CD4-positive, alpha-beta memory T cell (primary cell): ENCODE data around the gene KNCN. TPM values are rescaled to one million over a fixed set of nuclear protein-coding genes. Genes with fewer than 3 reads are reported as not detected.
A peak's percentile ranks its signal among the peaks of the same experiment; 100 is the strongest.

Experiments used
- CTCF ChIA-PET: fragments of 350-600 bp; sonication (Branson Sonifier 250); formaldehyde crosslinking; loops from one replicate; lab custom pipeline; 2021; ENCODE audit warnings: inconsistent platforms; ENCODE audit not compliant: partially characterized antibody; lab: Charles Lee
- POLR2A ChIA-PET: fragments of 350-600 bp; sonication (Branson Sonifier 250); formaldehyde crosslinking; loops from one replicate; lab custom pipeline; 2021; ENCODE audit not compliant: partially characterized antibody; lab: Charles Lee
- DNase-seq, 5 donors: peaks; one replicate each; pipeline versions ENCODE4 v3.0.0 to v3.0.0-alpha.2; 2020 to 2022; ENCODE audit warnings: mixed read lengths in 1 of 5
- H3K27ac ChIP-seq: one replicate; pipeline ENCODE4 v1.7.0; 2013; ENCODE audit warnings: low read depth, low read length
- H3K27me3 ChIP-seq: 2 replicates; pipeline ENCODE4 v1.7.0; 2013; ENCODE audit warnings: mild to moderate bottlenecking, low read length, moderate library complexity; ENCODE audit not compliant: insufficient read depth
- H3K36me3 ChIP-seq: 2 replicates; pipeline ENCODE4 v1.7.0; 2013; ENCODE audit warnings: mild to moderate bottlenecking, low read length, moderate library complexity; ENCODE audit not compliant: insufficient read depth
- H3K4me1 ChIP-seq: 2 replicates; pipeline ENCODE4 v1.7.0; 2013; ENCODE audit warnings: mild to moderate bottlenecking, low read length, moderate library complexity; ENCODE audit not compliant: insufficient read depth
- H3K4me3 ChIP-seq, 2 donors: one replicate each; pipeline ENCODE4 v1.7.0; 2013; ENCODE audit warnings: low read length in 2 of 2, mild to moderate bottlenecking in 1 of 2
- H3K9me3 ChIP-seq, 2 donors: one replicate each; pipeline ENCODE4 v1.7.0; 2013; ENCODE audit warnings: low read length in 2 of 2, control low read depth in 1 of 2; ENCODE audit not compliant: control insufficient read depth in 1 of 2
- H3K27ac Mint-ChIP-seq, 7 donors: one replicate each; pipeline ENCODE4 v1.8.0; 2020 to 2021; ENCODE audit warnings: mixed read lengths in 7 of 7, mild to moderate bottlenecking in 6 of 7, inconsistent platforms in 3 of 7, moderate library complexity in 3 of 7
- H3K27me3 Mint-ChIP-seq, 2 donors: one replicate each; pipeline ENCODE4 v1.8.0; 2020 to 2021; ENCODE audit warnings: mixed read lengths in 2 of 2
- H3K36me3 Mint-ChIP-seq, 2 donors: one replicate each; pipeline ENCODE4 v1.8.0; 2020 to 2021; ENCODE audit warnings: mixed read lengths in 2 of 2, inconsistent platforms in 1 of 2, mild to moderate bottlenecking in 1 of 2
- H3K4me1 Mint-ChIP-seq, 4 donors: one replicate each; pipeline ENCODE4 v1.8.0; 2020 to 2021; ENCODE audit warnings: mixed read lengths in 4 of 4, mild to moderate bottlenecking in 1 of 4
- H3K4me3 Mint-ChIP-seq, 8 donors: one replicate each; pipeline ENCODE4 v1.8.0; 2020 to 2021; ENCODE audit warnings: mixed read lengths in 8 of 8, mild to moderate bottlenecking in 7 of 8, moderate library complexity in 6 of 8, inconsistent platforms in 3 of 8
- H3K9me3 Mint-ChIP-seq, 8 donors: one replicate each; pipeline ENCODE4 v1.8.0; 2020 to 2021; ENCODE audit warnings: mixed read lengths in 8 of 8, mild to moderate bottlenecking in 5 of 8, inconsistent platforms in 3 of 8, moderate library complexity in 1 of 8
- intact Hi-C: fragments of 100-400 bp; cut with micrococcal nuclease; formaldehyde crosslinking; loops from one replicate; pipeline ENCODE4 v1.15.1; 2023
- polyA plus RNA-seq, 2 donors: library from polyadenylated mRNA; unstranded; fragments of 300-500 nt; fragmentation: Illumina TruSeq; gene quantifications; one replicate each; pipeline ENCODE4 v1.2.3, GENCODE V29; 2021
- total RNA-seq, 2 experiments: library from RNA; stranded (reverse); gene quantifications; one replicate each; pipeline ENCODE4 v1.2.3, GENCODE V29; 2021

KNCN gene
- total and polyA plus RNA-seq, 4 experiments from 2014 or later: not detected

GRCh38 chr1:46517932-46518498, 33.4 kb downstream of the KNCN start:
- Histone ChIP-seq H3K4me1 (peaks cover 5% of the 10 kb centered on the region), H3K27ac (no peak overlapping the region), H3K27me3 (no peaks in the 10 kb centered on the region), H3K4me3 (no peak overlapping the region), H3K9me3 (no peaks in the 10 kb centered on the region), H3K36me3 (no peaks in the 10 kb centered on the region)
- Mint-ChIP-seq H3K4me1 (peaks cover 4 to 10% (median 5%) of the 10 kb centered on the region in 4 donors), H3K9me3 (no peaks in the 10 kb centered on the region), H3K27me3 (peaks cover 21 to 31% of the 10 kb centered on the region in 2 donors), H3K27ac (no peak overlapping the region), H3K36me3 (no peaks in the 10 kb centered on the region), H3K4me3 (no peak overlapping the region)
- DNase-seq: no peak
- intact Hi-C loops: no loop called here
- POLR2A ChIA-PET: interaction anchor here (0.6 kb wide), 1 partner anchor 20 kb away, joined by 3 read pairs; no protein-coding TSS in a partner anchor
- CTCF ChIA-PET: interaction anchor here (0.9 to 1.2 kb wide), 2 partner anchors 9 to 11 kb away, joined by 3 read pairs; no protein-coding TSS in a partner anchor

DNA sequence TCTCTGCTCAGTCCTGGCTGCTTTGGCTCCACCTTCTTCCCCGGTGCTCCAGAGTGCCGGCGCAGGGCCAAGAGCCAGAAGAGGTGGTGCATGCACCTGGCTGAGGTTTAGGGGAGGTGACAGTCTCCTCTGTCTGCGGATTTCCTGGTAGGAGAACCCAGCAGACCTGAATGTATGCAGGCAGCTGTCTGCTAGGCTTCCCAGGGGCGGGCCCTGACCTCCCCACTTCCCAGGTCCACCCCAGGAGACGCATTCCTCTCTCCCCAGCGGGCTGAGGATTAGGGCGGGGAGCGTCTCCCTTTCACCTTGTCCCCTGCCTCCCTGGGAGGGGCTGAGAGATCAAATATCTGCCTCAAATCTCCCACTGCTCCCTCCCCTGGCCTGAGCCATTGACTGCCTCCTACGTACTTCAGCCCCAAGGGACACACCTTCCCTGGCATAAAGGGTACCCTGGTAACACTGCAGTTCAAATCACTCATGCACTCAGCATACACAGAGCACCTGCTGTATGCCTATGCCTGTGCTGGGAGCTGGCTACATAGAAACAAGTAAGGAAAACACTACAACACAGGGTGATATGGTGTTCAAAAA, 34.3 kb downstream of the KNCN start:
- intact Hi-C loops: no loop called here
- Histone ChIP-seq H3K4me3 (no peak overlapping the region), H3K4me1 (no peaks in the 10 kb centered on the region), H3K27me3 (no peaks in the 10 kb centered on the region), H3K36me3 (no peaks in the 10 kb centered on the region), H3K27ac (no peak overlapping the region), H3K9me3 (no peaks in the 10 kb centered on the region)
- peaks cover 3 to 4% (median 4%) of the 10 kb centered on the region in 4 donors for H3K4me1 Mint-ChIP-seq
- ChIA-PET CTCF (interaction anchor here (1.2 kb wide), 1 partner anchor 10 kb away, joined by 3 read pairs; no protein-coding TSS in a partner anchor), POLR2A (no interaction called here)
- no peak for DNase-seq
- H3K36me3 Mint-ChIP-seq: no peaks in the 10 kb centered on the region
- no peak overlapping the region for H3K27ac Mint-ChIP-seq
- H3K27me3 Mint-ChIP-seq: peaks cover 21 to 35% of the 10 kb centered on the region in 2 donors
- H3K4me3 Mint-ChIP-seq: no peak overlapping the region
- no peaks in the 10 kb centered on the region for H3K9me3 Mint-ChIP-seq

DNA sequence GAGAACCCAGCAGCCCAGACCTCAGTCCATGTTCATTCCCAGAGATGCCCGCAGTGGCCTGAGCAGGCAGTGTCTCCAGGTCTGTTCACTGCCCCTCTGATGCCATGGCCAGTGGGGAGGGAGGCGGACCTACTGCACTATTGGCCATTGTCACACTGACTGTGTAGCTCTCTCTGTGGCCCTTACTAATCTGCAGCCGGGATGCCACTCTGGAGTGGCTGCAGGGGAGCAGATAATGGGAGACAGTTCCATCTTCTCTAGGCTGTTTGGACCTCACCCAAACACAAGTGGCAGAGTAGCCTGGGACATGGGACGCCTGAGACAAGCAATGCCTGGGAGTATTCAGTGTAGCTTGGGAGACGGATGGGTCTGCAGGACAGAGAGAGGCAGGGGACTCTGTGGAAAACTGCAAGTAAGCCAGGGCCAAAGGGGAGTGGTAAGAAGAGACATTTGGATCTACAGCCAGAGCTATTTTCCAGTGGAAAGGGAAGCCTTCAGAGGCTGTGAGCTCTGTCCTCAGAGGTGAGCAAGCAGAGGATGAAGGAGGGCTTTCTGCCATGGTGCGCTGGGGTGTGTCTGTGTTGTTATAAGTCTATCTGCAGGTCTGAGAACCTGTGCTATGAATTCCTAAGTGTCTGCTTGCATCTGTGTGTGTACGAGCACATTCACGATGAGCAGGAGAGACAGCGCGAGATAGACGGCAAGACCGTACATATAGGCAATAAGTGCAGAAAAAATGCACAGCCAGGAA, 35.1 kb downstream of the KNCN start:
- ChIA-PET CTCF (interaction anchor here (1.2 kb wide), 1 partner anchor 11 kb away, joined by 3 read pairs; no protein-coding TSS in a partner anchor), POLR2A (no interaction called here)
- no peaks in the 10 kb centered on the region for H3K36me3 Mint-ChIP-seq
- peaks cover 0 to 4% (median under 1%) of the 10 kb centered on the region in 4 donors for H3K4me1 Mint-ChIP-seq
- Histone ChIP-seq H3K27me3 (no peaks in the 10 kb centered on the region), H3K9me3 (no peaks in the 10 kb centered on the region), H3K4me1 (no peaks in the 10 kb centered on the region), H3K36me3 (no peaks in the 10 kb centered on the region), H3K27ac (no peak overlapping the region), H3K4me3 (no peak overlapping the region)
- DNase-seq: no peak
- intact Hi-C loops: no loop called here
- no peak overlapping the region for H3K4me3 Mint-ChIP-seq
- peaks cover 25 to 39% of the 10 kb centered on the region in 2 donors for H3K27me3 Mint-ChIP-seq
- no peak overlapping the region for H3K27ac Mint-ChIP-seq
- H3K9me3 Mint-ChIP-seq: no peaks in the 10 kb centered on the region

DNA sequence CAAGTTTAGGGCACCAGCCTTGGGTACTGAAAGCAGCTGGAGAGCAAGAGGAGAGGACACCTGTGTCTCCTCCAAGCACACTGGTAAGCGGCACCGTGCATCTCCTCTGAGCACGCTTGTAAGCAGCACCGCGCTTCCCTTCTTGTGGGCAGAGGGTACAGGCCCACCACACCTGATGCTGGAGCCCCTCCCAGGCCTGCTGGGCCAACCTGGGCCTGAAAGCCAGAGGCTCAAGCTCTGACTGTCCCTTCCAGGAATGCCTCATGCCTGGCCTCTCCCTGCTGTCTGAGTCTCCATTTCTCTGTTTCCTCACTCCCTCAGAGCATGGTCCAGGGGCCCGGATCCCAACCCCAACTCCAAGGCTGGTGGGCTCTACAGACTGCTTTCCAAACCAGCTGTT, 35.9 kb downstream of the KNCN start:
- intact Hi-C loops: no loop called here
- CTCF ChIA-PET: interaction anchor here (0.9 kb wide), 1 partner anchor 18 kb away, joined by 3 read pairs; no protein-coding TSS in a partner anchor
- H3K27ac Mint-ChIP-seq: no peak overlapping the region
- DNase-seq: no peak
- POLR2A ChIA-PET: no interaction called here
- peak overlapping the region in 1 of 8 donors; percentile 26 for H3K4me3 Mint-ChIP-seq
- Histone ChIP-seq H3K4me3 (no peak overlapping the region), H3K27ac (no peak overlapping the region), H3K9me3 (no peaks in the 10 kb centered on the region), H3K4me1 (no peaks in the 10 kb centered on the region), H3K27me3 (no peaks in the 10 kb centered on the region), H3K36me3 (no peaks in the 10 kb centered on the region)
- H3K4me1 Mint-ChIP-seq: peaks cover 0 to 4% (median under 1%) of the 10 kb centered on the region in 4 donors
- no peaks in the 10 kb centered on the region for H3K9me3 Mint-ChIP-seq
- no peaks in the 10 kb centered on the region for H3K36me3 Mint-ChIP-seq
- H3K27me3 Mint-ChIP-seq: peaks cover 25 to 39% of the 10 kb centered on the region in 2 donors

- ChIA-PET POLR2A (no interaction called here), CTCF (interaction anchor here (1.6 to 2.1 kb wide), 2 partner anchors 16 to 36 kb away, joined by 6 to 11 read pairs; no protein-coding TSS in a partner anchor)
- H3K27ac ChIP-seq: no peak overlapping the region
- H3K4me3 Mint-ChIP-seq: no peak overlapping the region
- no peaks in the 10 kb centered on the region for H3K4me1 ChIP-seq
- no peaks in the 10 kb centered on the region for H3K36me3 Mint-ChIP-seq
- no peaks in the 10 kb centered on the region for H3K36me3 ChIP-seq
- H3K27ac Mint-ChIP-seq: no peak overlapping the region
- no peaks in the 10 kb centered on the region for H3K27me3 ChIP-seq
- no peaks in the 10 kb centered on the region for H3K9me3 ChIP-seq
- no peaks in the 10 kb centered on the region for H3K9me3 Mint-ChIP-seq
- H3K27me3 Mint-ChIP-seq: peaks cover 25 to 47% of the 10 kb centered on the region in 2 donors
- intact Hi-C loops: no loop called here
- DNase-seq: no peak
- no peak overlapping the region for H3K4me3 ChIP-seq
- H3K4me1 Mint-ChIP-seq: peaks cover 0 to 4% (median under 1%) of the 10 kb centered on the region in 4 donors
Measured at GRCh38 chr1:46513536-46513935, 37.9 kb downstream of the KNCN start.

DNA sequence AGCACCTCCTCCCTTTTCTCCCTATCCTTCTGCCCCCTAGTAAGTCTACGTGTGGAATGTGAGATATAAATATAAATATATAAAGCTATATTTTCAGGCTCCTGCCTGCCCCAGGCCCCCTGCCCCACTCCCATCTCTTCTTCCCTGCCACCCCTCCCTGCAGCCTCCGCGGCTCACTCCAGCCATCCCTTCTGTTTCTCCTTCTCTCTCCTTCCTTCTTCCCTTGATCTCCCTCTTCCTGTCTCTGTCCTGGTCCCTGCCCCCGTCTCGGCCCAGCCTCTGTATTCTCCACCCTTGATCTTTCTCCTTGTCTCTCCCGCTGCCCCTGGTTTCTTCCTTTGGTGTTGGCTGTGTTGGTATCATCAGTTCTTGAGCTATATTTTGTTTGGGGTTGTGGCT, 38.7 kb downstream of the KNCN start:
- no peaks in the 10 kb centered on the region for H3K9me3 Mint-ChIP-seq
- Histone ChIP-seq H3K27ac (no peak overlapping the region), H3K4me3 (no peak overlapping the region), H3K4me1 (no peaks in the 10 kb centered on the region), H3K27me3 (no peaks in the 10 kb centered on the region), H3K9me3 (no peaks in the 10 kb centered on the region), H3K36me3 (no peaks in the 10 kb centered on the region)
- intact Hi-C loops: no loop called here
- DNase-seq: no peak
- no peak overlapping the region for H3K4me3 Mint-ChIP-seq
- no peaks in the 10 kb centered on the region for H3K36me3 Mint-ChIP-seq
- CTCF ChIA-PET: interaction anchor here (1.6 to 2.1 kb wide), 2 partner anchors 17 to 35 kb away, joined by 6 to 11 read pairs; no protein-coding TSS in a partner anchor
- no peak overlapping the region for H3K27ac Mint-ChIP-seq
- POLR2A ChIA-PET: no interaction called here
- peaks cover 19 to 50% of the 10 kb centered on the region in 2 donors for H3K27me3 Mint-ChIP-seq
- peaks cover 0 to 4% (median under 1%) of the 10 kb centered on the region in 4 donors for H3K4me1 Mint-ChIP-seq
